Right ventricle myocardium superior (tissue), 1 donor: ENCODE results near the gene SSC4D. TPM values are rescaled to one million over a fixed set of nuclear protein-coding genes. Genes with fewer than 3 reads are reported as not detected.
"Not testable (repeated sequence)": the region's sequence is repeated elsewhere in the genome, so short reads cannot be mapped to it uniquely, and the experiment has no call there.

Experiments used
- ATAC-seq: fragments of 200-7000 bp; cut with Tn5 transposase; one replicate; pipeline ENCODE4 v1.9.1; 2020; ENCODE audit warnings: mild to moderate bottlenecking; ENCODE audit not compliant: poor library complexity
- DNase-seq: peaks from one replicate; pipeline ENCODE4 v3.0.0-alpha.2; 2020
- intact Hi-C: fragments of 100-400 bp; cut with DNase I; formaldehyde crosslinking; loops from one replicate; pipeline ENCODE4 v1.11.2; 2022
- total RNA-seq: library from RNA; stranded (reverse); fragmentation: NEBNext Ultra II Directional; extraction: Animal tissue kit (Norgen Biotek cat#: 25700); gene quantifications from one replicate; pipeline ENCODE4 v1.2.1, GENCODE V29; 2021
- donor health status: DM: no; HTN: yes; CAD: no; lungs with severe emphysema.

Gene SSC4D
- total RNA-seq, 1 donor from 2014 or later, result 0.97 TPM

- DNase-seq, result peak; percentile 97
- intact Hi-C loops, result no loop called here
- peak; percentile 96 for ATAC-seq
Observed at GRCh38 chr7:76393116-76394031, 16.1 kb downstream of the SSC4D start.

- ATAC-seq, result no peak
Observed at GRCh38 chr7:76392531-76393115, 16.9 kb downstream of the SSC4D start.

GRCh38 chr7:76390092-76390491, 19.4 kb downstream of the SSC4D start:
- intact Hi-C loops, result no loop called here
- ATAC-seq (no peak), DNase-seq (no peak)

More at GRCh38 chr7:76392531-76393115, 16.9 kb downstream of the SSC4D start:
- no peak for DNase-seq
- intact Hi-C loops, result no loop called here

GRCh38 chr7:76387789-76388188, 21.7 kb downstream of the SSC4D start:
- intact Hi-C loops, ATAC-seq, DNase-seq: not testable (repeated sequence)

- intact Hi-C loops, result no loop called here
- DNase-seq (no peak), ATAC-seq (no peak)
Observed at GRCh38 chr7:76386691-76387260, 22.7 kb downstream of the SSC4D start.

- ATAC-seq, result no peak
- intact Hi-C loops, result no loop called here
- no peak for DNase-seq
Observed at GRCh38 chr7:76383089-76383944, 26.2 kb downstream of the SSC4D start.

GRCh38 chr7:76381814-76382213, 27.7 kb downstream of the SSC4D start:
- DNase-seq (no peak), ATAC-seq (no peak)
- intact Hi-C loops, result no loop called here

GRCh38 chr7:76380623-76380966, 28.9 kb downstream of the SSC4D start:
- intact Hi-C loops, result no loop called here
- no peak for ATAC-seq
- DNase-seq, result no peak

- intact Hi-C loops, result no loop called here
- ATAC-seq, result no peak
- no peak for DNase-seq
Observed at GRCh38 chr7:76377186-76377918, 32.1 kb downstream of the SSC4D start.

- intact Hi-C loops, result no loop called here
- DNase-seq (no peak), ATAC-seq (no peak)
Observed at GRCh38 chr7:76375251-76375650, 34.2 kb downstream of the SSC4D start.

GRCh38 chr7:76372984-76373833, 36.3 kb downstream of the SSC4D start:
- ATAC-seq (no peak), DNase-seq (no peak)
- intact Hi-C loops, result no loop called here

GRCh38 chr7:76371396-76371795, 38.1 kb downstream of the SSC4D start:
- ATAC-seq (no peak), DNase-seq (no peak)
- intact Hi-C loops, result no loop called here

GRCh38 chr7:76369018-76369417, 40.5 kb downstream of the SSC4D start:
- no peak for DNase-seq
- ATAC-seq, result no peak
- intact Hi-C loops, result no loop called here

GRCh38 chr7:76368190-76368589, 41.3 kb downstream of the SSC4D start:
- no peak for ATAC-seq
- intact Hi-C loops, result no loop called here
- no peak for DNase-seq

GRCh38 chr7:76364198-76364584, 45.3 kb downstream of the SSC4D start:
- intact Hi-C loops, result no loop called here
- ATAC-seq (peak; percentile 8), DNase-seq (peak; percentile 62)

GRCh38 chr7:76363754-76364153, 45.7 kb downstream of the SSC4D start:
- DNase-seq, ATAC-seq, intact Hi-C loops: not testable (repeated sequence)

- intact Hi-C loops, result loop anchor here (2.0 kb wide), 1 partner anchor 41 kb away; no protein-coding TSS in a partner anchor
- no peak for DNase-seq
- no peak for ATAC-seq
Observed at GRCh38 chr7:76359978-76360638, 49.4 kb downstream of the SSC4D start.
